DOHH2 (cell line): ENCODE results near the gene JARID2.

Source experiments
- CTCF ChIP-seq: fragments of 200-600 bp; sonication (generic); IDR thresholded peaks from one replicate; pipeline ENCODE4 v1.5.1; 2014; ENCODE audit warnings: antibody characterized with exemption, mild to moderate bottlenecking, low read depth, low read length; ENCODE audit not compliant: poor library complexity, severe bottlenecking
- EZH2phosphoT487 ChIP-seq: fragments of 200-600 bp; sonication (generic); IDR thresholded peaks from 2 replicates; pipeline ENCODE4 v1.6.1; 2017; ENCODE audit warnings: borderline replicate concordance, mild to moderate bottlenecking, antibody characterized with exemption, low read length, moderate library complexity, mixed read lengths

- TF ChIP-seq CTCF: peak; percentile 45
- no peak for TF ChIP-seq EZH2phosphoT487
Observed at GRCh38 chr6:15285682-15286294, 39.9 kb downstream of the JARID2 start.
